Activated T-cell treated with anti-CD3 and anti-CD28 coated beads, Interleukin-2, amount 50 U/mL, for 4 hours (primary cell): ENCODE measurements around the gene COL18A1. TPM values are rescaled to one million over a fixed set of nuclear protein-coding genes. Genes with fewer than 3 reads are reported as not detected.
"Not testable (repeated sequence)": the region's sequence is repeated elsewhere in the genome, so short reads cannot be mapped to it uniquely, and the experiment has no call there.

Experiments
- ATAC-seq, 2 donors: fragments of 200-7000 bp; cut with Tn5 transposase; one replicate each; pipeline ENCODE4 v1.10.0; 2021
- DNase-seq: peaks from one replicate; pipeline ENCODE4 v3.0.0-alpha.2; 2020
- H3K27me3 Mint-ChIP-seq: one replicate; pipeline ENCODE4 v1.8.0; 2021; ENCODE audit warnings: low read depth, mixed read lengths
- H3K36me3 Mint-ChIP-seq: one replicate; pipeline ENCODE4 v1.8.0; 2022; ENCODE audit warnings: mixed read lengths; ENCODE audit not compliant: insufficient read depth
- H3K4me1 Mint-ChIP-seq: one replicate; pipeline ENCODE4 v1.8.0; 2021; ENCODE audit warnings: low read depth, mixed read lengths
- H3K4me3 Mint-ChIP-seq: one replicate; pipeline ENCODE4 v1.8.0; 2021; ENCODE audit warnings: mild to moderate bottlenecking, moderate library complexity, mixed read lengths
- H3K9me3 Mint-ChIP-seq: one replicate; pipeline ENCODE4 v1.8.0; 2021; ENCODE audit warnings: mixed read lengths
- total RNA-seq, 3 donors: library from RNA; stranded (reverse); gene quantifications; one replicate each; pipeline ENCODE4 v1.2.1, GENCODE V29; 2021

The COL18A1 gene
- total RNA-seq, 3 donors from 2014 or later: 15.0 to 19.9 (median 15.4) TPM

DNA sequence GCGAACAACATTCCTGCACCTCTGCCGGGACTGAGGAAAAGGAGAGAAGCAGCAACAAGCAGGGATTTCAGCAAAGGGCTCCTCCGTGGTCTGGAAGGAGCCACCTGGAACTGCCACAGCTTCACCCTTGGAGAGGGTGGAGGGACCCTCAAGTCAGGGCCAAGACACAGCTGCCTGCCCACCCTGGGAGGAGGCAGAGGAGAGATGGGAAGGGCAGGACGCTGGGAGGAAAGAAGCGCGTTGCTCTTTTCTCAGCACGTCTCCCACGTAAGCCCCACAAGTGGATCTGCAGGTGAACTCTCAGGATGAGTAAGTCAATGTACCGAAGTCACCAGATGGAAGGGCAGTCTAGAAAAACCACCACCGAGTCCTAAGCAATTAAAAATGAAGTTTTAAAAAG lies 97.6 kb downstream of the COL18A1 start:
- no peak for DNase-seq
- Mint-ChIP-seq H3K4me1 (peaks cover 1% of the 10 kb centered on the region), H3K36me3 (no peaks in the 10 kb centered on the region), H3K4me3 (no peak overlapping the region), H3K27me3 (no peaks in the 10 kb centered on the region), H3K9me3 (no peaks in the 10 kb centered on the region)
- no peak for ATAC-seq

DNA sequence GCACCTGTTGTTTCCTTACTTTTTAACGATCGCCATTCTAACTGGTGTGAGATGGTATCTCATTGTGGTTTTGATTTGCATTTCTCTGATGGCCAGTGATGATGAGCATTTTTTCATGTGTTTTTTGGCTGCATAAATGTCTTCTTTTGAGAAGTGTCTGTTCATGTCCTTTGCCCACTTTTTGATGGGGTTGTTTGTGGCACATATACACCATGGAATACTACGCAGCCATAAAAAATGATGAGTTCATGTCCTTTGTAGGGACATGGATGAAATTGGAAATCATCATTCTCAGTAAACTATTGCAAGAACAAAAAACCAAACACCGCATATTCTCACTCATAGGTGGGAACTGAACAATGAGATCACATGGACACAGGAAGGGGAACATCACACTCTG lies 98.3 kb downstream of the COL18A1 start:
- H3K27me3 Mint-ChIP-seq, H3K36me3 Mint-ChIP-seq, H3K4me1 Mint-ChIP-seq, DNase-seq, H3K9me3 Mint-ChIP-seq, ATAC-seq, H3K4me3 Mint-ChIP-seq: not testable (repeated sequence)

DNA sequence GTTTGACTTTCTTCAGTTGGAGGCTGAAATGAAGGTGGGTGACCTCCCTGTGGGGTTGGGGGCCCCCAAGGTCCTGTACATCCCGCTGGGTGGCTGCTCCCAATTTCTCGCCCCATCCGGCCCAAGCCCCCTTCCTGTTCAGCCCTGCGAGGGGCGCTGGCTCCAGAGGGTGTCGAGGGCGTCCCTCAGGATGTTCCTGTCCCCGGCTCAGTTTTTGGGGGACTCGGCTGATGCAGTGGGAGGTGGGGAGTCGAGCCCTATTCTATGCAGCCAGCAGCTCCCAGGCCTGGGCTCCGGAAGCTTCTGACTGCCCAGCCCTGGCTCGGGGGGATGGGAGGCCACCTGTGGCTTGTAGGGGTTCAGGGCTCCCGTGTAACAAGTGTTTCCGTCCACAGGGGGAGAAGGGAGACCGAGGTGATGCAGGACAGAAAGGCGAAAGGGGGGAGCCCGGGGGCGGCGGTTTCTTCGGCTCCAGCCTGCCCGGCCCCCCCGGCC lies 99.1 kb downstream of the COL18A1 start:
- H3K27me3 Mint-ChIP-seq: no peaks in the 10 kb centered on the region
- ATAC-seq: no peak
- H3K4me1 Mint-ChIP-seq: peaks cover 1% of the 10 kb centered on the region
- H3K9me3 Mint-ChIP-seq: no peaks in the 10 kb centered on the region
- no peaks in the 10 kb centered on the region for H3K36me3 Mint-ChIP-seq
- H3K4me3 Mint-ChIP-seq: no peak overlapping the region
- no peak for DNase-seq

DNA sequence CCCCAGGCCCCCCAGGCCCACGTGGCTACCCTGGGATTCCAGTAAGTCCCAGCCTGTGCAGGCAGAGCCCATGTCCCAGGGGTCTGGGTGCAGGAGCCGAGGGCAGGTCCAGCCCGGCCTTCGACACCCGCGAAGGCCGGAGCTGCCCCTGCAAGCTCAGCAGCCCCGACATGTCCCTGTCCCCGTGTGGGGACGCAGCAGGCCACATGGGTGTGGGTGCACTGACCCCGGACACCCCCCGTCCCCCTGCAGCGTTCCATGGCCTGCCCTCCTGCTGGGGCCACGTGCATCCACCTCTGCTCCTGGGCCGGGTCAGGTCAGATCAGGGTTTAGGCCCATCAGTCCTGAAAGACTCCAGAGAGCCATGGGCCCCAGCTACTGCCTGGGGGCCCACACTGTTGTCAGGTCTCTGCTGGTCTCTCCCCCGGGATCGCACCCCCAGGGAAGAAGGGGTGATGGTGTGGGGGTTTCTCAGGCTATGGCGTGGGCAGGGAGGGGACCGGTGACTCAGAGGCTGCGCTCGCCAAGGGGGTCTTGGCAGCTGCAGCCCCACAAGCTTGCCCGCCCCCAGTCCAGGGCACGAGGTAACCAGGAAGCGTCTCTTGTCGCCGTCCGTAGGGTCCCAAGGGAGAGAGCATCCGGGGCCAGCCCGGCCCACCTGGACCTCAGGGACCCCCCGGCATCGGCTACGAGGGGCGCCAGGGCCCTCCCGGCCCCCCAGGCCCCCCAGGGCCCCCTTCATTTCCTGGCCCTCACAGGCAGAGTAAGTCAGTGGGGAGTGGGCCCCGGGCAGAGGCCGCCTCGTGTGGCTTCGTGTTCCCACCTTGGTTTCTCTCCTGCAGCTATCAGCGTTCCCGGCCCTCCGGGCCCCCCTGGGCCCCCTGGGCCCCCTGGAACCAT lies 99.8 kb downstream of the COL18A1 start:
- DNase-seq (no peak), ATAC-seq (no peak)
- H3K4me1 Mint-ChIP-seq: peaks cover 1% of the 10 kb centered on the region
- H3K36me3 Mint-ChIP-seq: no peaks in the 10 kb centered on the region
- no peaks in the 10 kb centered on the region for H3K9me3 Mint-ChIP-seq
- H3K27me3 Mint-ChIP-seq: no peaks in the 10 kb centered on the region
- H3K4me3 Mint-ChIP-seq: no peak overlapping the region

DNA sequence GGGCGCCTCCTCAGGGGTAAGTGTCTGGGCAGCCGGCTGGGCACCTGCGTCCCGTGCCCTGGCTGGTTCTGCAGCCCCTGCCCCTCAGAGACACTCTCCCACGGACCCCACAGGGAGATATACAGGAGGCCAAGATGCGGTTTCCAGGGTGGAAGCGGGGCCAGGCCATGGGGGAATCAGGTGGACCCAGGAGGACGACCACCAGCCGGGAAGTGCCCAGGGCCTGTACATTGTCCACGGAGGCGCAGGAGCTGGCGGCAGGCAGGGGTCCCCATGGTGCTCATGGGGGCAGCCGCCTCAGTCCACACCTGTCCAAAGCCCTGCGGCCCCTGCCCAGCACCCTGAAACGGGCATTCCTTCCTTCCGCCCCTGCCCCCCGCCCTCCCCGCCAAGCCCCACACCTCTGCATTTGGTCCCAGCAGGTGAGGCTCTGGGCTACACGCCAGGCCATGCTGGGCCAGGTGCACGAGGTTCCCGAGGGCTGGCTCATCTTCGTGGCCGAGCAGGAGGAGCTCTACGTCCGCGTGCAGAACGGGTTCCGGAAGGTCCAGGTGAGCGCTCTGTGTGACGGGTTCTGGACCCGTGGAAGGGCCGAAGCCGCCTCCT lies 100.6 kb downstream of the COL18A1 start:
- DNase-seq (no peak), ATAC-seq (no peak)
- Mint-ChIP-seq H3K4me3 (no peak overlapping the region), H3K27me3 (no peaks in the 10 kb centered on the region), H3K36me3 (no peaks in the 10 kb centered on the region), H3K9me3 (no peaks in the 10 kb centered on the region), H3K4me1 (no peaks in the 10 kb centered on the region)

DNA sequence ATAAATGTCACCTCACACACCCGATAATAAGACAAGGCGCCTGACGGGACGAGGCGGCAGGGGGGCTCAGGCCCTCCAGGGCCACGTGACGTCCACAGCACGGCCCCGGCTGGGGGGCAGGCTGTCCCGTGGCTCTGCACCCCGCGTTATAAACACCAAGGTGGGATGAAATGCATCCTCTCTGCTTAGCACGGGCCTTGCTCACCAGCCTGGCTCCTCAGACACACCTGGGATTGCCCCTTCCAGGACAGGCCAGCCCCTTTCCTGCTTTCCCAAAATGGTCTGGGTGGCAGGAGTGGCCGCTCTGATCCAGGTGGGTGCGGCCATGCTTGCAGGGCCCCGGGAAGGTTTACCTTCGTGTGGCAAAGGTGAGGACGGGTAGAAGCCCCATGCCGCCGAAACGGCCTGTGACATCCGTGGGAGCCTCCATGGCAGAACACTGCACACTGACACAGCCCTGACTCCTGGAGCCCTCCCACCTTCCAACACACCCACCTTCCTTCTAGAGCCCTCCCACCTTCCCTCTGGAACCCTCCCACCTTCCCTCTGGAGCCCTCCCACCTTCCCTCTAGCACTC lies 101.4 kb downstream of the COL18A1 start:
- H3K27me3 Mint-ChIP-seq: no peaks in the 10 kb centered on the region
- ATAC-seq (no peak), DNase-seq (no peak)
- no peaks in the 10 kb centered on the region for H3K4me1 Mint-ChIP-seq
- H3K36me3 Mint-ChIP-seq: no peaks in the 10 kb centered on the region
- no peak overlapping the region for H3K4me3 Mint-ChIP-seq
- H3K9me3 Mint-ChIP-seq: no peaks in the 10 kb centered on the region

DNA sequence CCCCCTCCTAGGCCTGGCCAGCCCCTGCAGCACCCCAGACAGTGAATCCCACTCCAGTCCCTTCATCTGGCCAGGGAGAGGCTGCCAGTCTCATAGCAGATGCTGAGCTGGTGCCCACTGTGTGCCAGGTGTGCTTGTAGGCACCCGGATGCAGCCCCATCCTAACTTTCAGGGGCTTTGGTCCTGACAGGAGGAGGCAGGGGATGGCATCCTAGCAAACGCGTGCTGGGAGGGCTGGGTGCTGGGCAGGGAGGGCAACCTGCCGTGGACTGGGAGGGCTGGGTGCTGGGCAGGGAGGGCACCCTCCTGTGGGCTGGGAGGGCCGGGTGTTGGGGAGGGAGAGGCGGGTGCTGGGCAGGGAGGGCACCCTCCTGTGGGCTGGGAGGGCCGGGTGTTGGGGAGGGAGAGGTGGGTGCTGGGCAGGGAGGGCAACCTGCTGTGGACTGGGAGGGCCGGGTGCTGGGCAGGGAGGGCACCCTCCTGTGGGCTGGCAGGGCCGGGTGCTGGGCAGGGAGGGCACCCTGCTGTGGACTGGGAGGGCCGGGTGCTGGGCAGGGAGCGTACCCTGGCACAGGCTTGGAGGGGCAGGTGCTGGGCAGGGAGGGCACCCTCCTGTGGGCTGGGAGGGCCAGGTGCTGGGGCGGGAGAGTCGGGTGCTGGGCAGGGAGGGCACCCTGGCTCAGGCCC lies 102.0 kb downstream of the COL18A1 start:
- no peaks in the 10 kb centered on the region for H3K27me3 Mint-ChIP-seq
- H3K4me3 Mint-ChIP-seq: no peak overlapping the region
- H3K9me3 Mint-ChIP-seq: no peaks in the 10 kb centered on the region
- H3K36me3 Mint-ChIP-seq: no peaks in the 10 kb centered on the region
- no peak for DNase-seq
- ATAC-seq: no peak
- H3K4me1 Mint-ChIP-seq: no peaks in the 10 kb centered on the region

DNA sequence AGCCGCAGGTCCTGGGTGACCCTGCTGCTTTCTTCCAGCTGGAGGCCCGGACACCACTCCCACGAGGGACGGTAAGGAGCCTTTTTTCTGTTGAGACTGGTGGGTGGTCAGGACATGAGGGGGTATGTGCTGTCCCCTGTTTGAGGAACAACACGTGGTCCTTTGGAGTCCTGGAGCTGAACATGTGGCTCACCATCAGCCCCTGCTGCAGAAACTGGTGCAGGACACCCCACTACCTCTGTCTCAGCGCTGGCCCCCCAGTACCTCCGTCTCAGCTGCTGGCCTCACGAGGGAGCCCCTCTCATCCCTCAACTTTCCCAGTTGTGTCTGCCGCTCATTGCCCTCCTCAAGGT lies 102.5 kb downstream of the COL18A1 start:
- Mint-ChIP-seq H3K36me3 (no peaks in the 10 kb centered on the region), H3K27me3 (no peaks in the 10 kb centered on the region), H3K4me1 (no peaks in the 10 kb centered on the region), H3K9me3 (no peaks in the 10 kb centered on the region), H3K4me3 (no peak overlapping the region)
- DNase-seq: no peak
- ATAC-seq: no peak

DNA sequence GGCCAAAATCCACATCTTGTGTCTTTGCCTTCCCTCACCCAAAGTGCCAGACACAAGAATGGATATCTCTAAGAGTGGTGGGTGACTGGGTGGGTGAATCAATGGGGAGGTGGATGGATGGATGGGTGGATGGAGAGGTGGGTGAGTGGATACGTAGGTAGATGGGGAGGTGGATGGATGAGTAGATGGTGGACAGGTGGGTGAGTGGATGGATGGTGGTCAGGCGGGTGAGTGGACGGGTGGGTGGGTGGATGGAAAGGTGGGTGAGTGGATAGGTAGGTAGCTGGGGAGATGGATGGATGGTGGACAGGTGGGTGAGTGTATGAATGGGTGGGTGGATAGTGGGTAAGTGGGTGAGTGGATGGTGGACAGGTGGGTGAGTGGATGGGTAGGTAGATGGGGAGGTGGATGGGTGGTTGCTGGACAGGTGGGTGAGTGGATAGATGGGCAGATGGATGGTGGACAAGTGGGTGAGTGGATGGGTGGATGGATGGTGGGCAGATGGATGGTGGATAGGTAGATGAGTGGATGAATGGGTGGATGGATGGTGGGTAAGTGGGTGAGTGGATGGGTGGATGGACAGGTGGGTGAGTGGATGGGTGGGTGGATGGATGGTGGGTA lies 103.0 kb downstream of the COL18A1 start:
- H3K4me1 Mint-ChIP-seq: no peaks in the 10 kb centered on the region
- no peak for ATAC-seq
- DNase-seq: no peak
- no peak overlapping the region for H3K4me3 Mint-ChIP-seq
- H3K36me3 Mint-ChIP-seq: no peaks in the 10 kb centered on the region
- no peaks in the 10 kb centered on the region for H3K27me3 Mint-ChIP-seq
- H3K9me3 Mint-ChIP-seq: no peaks in the 10 kb centered on the region

DNA sequence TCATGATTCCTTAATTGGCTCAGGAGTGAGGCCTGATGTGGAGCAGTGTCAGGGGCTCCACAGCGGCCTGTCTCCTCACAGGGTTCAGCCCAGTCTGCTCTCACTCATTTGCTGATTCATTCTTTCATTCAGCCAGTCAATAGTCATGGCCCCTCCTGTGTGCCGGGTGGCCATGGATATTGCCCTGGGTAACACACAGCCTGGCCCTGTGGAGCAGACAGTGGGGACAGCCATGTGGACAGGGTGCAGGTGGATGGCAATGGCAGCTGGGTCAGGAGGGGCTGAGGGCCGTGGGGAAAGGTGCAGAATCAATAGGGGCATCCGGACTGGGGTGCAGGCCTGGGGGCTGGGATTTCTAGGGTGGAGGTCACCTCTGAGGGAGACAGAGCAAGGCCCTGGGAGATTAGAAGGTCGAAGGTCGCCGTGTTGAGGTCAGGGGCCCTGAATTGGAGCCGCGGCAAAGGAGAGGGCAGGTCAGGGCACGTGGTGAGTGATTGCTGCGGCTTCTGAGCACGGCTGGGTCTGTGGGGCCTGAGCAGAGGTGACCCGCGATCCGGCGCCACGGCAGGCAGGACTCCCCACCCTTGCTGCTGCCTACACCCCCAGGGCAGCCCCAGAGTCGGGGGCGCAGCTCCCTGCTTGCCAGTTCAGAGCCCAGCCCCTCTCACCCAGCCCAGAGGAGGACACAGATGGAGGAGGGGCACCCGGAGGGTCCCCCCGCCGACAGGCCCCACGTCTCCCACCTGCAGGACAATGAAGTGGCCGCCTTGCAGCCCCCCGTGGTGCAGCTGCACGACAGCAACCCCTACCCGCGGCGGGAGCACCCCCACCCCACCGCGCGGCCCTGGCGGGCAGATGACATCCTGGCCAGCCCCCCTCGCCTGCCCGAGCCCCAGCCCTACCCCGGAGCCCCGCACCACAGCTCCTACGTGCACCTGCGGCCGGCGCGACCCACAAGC lies 103.9 kb downstream of the COL18A1 start:
- DNase-seq (no peak), ATAC-seq (no peak)
- H3K4me1 Mint-ChIP-seq: no peaks in the 10 kb centered on the region
- no peaks in the 10 kb centered on the region for H3K9me3 Mint-ChIP-seq
- no peaks in the 10 kb centered on the region for H3K27me3 Mint-ChIP-seq
- peaks cover 1% of the 10 kb centered on the region for H3K36me3 Mint-ChIP-seq
- H3K4me3 Mint-ChIP-seq: no peak overlapping the region

DNA sequence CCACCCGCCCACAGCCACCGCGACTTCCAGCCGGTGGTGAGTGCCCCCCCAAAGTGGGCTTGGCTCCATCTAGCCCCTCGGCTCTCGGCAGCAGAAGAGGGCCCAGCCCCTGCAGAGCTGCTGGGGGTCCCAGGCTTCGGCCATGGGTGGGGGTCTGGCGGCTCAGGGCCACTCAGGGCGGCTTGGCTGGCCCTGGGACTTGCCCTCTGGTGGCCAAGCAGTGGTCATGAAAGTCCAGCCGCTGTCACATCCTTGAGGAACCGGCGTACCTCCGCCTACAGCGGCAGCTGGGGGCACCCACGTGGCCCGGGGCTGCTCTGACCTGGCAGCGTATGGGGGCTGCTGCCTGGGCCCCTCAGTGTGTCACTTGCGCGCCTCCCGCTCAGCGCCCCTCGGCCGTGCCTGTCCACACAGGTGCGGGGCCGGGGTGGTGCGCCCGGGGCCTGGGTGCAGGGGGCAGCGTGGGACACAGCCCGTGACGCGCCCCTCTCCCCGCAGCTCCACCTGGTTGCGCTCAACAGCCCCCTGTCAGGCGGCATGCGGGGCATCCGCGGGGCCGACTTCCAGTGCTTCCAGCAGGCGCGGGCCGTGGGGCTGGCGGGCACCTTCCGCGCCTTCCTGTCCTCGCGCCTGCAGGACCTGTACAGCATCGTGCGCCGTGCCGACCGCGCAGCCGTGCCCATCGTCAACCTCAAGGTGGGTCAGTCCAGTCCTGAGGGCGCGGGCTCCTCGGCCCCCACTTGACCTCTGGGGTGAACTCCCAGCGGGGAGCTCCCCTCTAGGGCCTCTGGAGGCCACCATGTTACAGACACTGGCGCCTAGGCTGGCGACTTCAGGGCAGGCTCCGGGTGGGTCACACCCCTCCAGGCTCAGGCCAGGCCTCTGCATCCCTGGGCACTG lies 104.9 kb downstream of the COL18A1 start:
- peaks cover 1% of the 10 kb centered on the region for H3K36me3 Mint-ChIP-seq
- no peak for DNase-seq
- H3K4me3 Mint-ChIP-seq: no peak overlapping the region
- no peaks in the 10 kb centered on the region for H3K9me3 Mint-ChIP-seq
- ATAC-seq: no peak
- H3K27me3 Mint-ChIP-seq: no peaks in the 10 kb centered on the region
- no peaks in the 10 kb centered on the region for H3K4me1 Mint-ChIP-seq

DNA sequence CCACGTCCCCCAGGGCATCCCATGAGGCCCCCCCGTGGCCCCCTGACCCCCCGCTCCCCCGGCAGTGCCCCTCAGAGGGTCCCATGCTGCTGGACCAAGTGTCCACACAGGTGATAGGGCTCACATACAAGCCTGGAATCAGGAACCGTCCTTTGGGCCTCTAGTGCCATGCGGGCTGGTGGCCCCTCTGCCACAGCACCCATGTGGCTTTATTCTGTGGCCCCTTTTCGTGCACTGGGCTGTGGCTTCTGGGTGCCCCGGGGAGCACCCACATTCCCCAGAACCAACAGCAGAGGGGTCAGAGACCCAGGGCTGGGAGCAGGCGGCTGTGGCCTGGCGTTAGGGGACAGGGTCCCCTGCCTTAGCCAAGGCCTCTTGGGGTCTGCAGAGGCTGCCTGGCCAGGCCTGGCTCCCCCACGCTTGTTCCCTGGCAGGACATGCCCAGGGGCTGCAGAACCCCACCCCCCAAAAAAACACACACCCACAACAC lies 105.5 kb downstream of the COL18A1 start:
- Mint-ChIP-seq H3K4me3 (no peak overlapping the region), H3K36me3 (peaks cover 1% of the 10 kb centered on the region), H3K27me3 (no peaks in the 10 kb centered on the region), H3K9me3 (no peaks in the 10 kb centered on the region), H3K4me1 (no peaks in the 10 kb centered on the region)
- ATAC-seq (no peak), DNase-seq (no peak)
